CD4-positive, alpha-beta T cell treated with Interleukin-1 beta for 1 hour (primary cell): ENCODE data around the gene TSHZ2.

Source experiments
- DNase-seq, 2 donors: peaks; one replicate each; pipeline ENCODE4 v3.0.0-alpha.2; 2020 to 2022

The TSHZ2 gene

DNA sequence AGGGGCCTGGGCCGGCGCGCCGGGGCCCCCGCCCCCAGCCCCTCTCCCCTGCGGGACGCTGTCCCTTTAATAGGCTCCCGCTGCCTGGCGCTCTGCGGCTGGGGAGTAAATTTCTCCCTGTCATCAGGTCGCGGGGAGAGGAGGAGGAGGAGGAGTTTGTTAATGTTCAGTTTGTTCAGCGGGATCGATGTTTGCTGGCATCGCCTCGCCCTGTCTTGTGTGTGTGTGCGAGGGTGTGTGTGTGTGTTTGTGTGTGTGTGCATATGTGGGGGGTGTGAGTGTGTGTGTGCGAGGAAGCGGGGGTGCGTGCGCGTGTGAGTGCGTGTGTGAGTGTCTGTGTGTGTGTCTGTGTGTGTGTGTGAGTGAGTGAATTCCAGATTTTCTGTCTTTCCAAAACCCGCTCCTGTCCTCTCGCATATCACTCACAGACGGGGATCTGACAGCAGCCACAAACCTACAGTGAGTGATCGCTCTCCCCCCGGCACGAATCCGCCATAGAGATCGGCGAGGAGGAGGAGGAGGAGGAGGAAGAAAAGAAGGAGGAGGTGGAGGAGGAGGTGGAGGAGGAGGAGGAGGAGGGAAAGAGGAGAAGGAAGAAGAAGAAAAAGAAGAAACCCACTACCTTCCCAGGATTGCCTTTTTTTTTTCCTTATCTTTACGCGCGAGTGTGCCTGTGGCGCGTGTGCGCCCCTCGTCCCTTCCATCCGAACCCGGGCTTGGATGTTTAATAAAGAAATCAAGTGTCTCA, at the start of gene TSHZ2:
Gene TSHZ2, plus strand, starts transcription at position 169 of the 748 bp plus-strand sequence. CDS start 936 bp downstream, outside the sequence.
- peak; percentile 57 to 64 for DNase-seq

GRCh38 chr20:52922436-52922835, 49.7 kb upstream of the TSHZ2 start:
- DNase-seq: no peak

GRCh38 chr20:52923123-52923937, 48.8 kb upstream of the TSHZ2 start:
- DNase-seq: no peak

DNA sequence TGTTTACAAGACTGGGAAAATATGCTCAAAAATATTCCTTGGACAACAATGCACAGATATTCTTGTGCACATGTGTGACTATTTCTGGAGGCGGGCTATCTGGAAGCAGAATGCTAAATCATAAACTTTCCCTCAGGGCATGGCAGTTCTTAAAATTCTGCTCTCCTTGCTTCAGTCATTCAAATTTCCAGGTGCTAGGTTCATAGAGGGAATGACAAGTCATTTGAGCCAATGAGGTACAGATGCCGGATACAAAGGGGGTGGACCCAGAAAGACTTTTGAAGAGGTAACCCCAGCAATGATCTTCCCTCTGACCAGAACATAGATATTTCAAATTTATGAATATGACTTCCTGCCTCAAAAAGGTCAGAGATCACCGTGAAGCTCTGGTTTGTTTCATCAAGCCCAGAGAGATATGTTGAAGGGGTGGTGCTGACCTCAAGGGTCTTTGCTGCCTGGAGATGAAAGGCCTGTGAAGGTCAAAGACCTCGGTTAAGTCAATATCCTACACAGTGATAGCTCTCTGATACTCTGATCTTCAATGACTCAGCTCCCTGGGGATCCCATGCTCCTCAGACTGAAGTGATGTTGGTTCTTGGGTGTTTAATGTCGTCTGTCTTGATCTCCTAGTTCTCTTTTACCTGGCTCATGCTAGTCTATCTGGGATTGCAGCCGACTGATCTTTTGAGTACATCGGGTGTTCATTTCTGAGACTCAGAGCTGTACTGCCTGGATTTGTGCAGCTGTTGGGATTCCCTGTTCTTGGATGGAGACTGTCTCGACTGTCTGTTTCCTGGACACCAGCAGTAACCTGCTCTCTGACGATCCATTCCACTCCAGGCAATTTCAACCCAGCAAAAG, 47.5 kb upstream of the TSHZ2 start:
- no peak for DNase-seq

DNA sequence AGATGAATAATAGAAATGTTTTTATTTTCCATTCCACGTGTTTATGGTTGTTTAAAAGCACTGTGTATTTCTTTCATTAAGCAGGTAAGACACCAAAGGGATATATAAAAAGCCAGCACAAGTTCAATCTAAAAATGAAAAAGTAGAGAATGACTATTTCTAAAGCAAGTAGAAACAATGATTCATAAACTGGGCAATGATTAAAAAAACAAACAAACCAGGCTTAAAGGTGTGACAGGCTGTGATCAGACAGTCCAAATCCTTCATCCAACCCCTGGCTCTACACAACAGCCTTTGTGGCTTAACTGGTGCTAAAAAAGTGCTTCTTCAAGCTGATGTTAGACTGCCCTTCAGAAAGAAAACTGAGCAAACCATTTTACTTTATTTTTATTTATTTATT, 45.7 kb upstream of the TSHZ2 start:
- no peak for DNase-seq

GRCh38 chr20:52933867-52934266, 38.3 kb upstream of the TSHZ2 start:
- no peak for DNase-seq

DNA sequence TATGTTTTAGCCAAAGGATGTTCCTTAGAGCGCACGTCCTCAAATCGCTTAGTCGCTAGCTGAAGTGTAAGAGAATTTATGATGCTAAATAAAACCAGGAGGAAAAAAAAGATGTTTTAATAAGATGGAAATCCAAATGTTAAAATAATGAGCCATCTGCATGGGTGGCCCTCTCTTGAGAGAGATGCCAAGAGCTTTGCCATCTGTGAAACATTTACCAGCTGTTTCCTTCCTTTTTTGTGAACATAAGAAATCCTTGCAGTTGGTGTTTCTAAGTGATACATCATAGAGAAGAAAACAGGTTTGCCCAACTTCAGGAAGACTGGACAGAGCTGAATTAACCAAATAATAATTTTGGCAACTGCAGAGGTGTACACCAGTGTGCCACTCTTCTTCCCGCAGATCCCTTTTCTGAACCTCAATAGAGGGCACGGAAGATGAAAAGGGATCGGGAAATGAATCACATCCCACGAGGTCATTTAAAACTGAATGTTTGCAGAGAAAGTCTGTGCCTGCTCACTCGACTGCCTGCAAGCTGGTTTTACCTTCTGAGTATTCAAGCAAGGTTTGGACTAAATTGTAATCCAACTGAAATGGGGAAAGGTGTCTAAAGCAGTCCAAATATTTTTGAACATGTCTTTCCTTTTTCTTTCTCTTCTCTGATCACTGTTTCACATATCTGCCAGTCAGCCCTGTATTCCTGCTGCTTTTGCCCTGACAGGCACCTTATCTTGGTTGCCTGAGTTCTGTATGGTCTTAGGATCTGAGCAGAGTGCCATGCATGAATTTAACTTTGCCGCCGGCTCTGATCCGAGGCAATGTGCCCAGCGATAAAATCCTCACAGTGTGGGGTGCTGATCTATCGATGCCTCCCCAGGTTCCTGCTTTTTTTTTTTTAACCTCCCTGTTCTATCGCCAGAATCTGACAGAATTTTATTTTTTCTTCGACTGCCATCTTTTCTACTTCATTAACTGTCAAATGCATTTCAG, 35.5 kb upstream of the TSHZ2 start:
- DNase-seq: no peak

GRCh38 chr20:52937591-52938100, 34.5 kb upstream of the TSHZ2 start:
- no peak for DNase-seq

GRCh38 chr20:52939141-52939540, 33.0 kb upstream of the TSHZ2 start:
- DNase-seq: no peak

DNA sequence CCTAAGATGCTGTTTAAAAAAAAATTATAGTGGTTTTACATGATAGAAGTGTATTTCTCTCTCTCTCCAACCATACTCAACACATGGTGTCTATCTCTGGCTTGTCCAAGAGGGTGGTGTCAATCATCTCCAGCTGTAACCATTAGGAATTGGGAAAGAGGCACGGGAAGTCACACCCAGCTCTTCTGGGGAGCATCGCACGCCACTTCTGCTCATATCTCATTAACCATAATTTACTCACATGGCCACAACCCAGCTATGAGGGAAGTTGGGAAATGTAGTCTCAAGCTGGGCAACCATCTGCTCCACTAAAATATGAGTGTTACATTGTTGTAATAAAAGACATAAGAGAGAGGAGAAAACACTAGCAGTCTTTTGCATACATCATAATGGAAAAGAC, 30.4 kb upstream of the TSHZ2 start:
- no peak for DNase-seq

DNA sequence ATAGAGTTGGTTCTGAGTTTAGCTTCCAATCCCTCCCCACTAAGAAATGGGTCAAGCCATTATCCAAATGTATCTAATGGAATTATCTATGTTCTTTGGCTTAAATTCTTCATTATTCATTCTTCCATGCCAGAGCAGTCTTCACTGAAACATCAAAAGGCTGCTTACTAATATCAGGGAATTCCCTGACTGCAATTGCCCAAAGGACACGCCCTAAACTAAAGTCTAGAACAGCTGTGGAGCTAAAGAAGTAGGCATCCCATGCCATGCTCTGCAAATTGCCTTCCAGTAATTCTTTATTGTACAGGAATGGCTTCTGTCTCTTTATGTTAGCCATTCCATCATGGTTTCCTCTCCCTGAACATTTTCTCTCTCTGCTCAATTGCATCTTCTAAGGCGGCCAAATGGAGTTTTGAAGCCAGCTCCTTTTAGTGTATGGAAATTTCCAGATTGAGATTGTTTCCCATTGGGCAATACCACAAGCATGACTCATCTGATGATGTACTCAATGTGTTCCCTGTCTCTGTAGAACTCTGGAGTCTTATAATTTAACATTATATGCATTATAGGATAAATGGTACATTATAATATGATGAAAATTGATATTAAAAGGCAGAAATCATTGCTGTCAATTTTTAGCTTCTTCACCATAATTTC, 28.8 kb upstream of the TSHZ2 start:
- DNase-seq: no peak

DNA sequence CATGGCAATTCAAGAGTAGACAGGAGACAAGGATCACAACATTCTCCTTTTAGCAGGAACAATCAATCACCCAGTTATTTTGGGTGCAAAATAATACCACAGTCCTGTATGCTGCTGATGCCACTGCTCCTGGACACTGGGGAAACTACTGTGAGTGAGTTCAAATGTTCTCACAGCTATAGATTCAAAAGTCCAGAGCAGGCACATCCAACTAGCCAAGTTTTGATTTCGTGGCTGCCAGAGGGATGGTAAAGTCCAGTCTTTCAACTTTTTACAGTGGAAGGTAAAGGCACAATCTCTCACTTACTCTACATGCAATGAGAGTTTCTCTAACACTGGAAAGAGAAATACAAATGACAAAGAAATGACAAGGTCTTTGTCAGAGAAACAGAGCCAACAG, 26.9 kb upstream of the TSHZ2 start:
- DNase-seq: no peak

DNA sequence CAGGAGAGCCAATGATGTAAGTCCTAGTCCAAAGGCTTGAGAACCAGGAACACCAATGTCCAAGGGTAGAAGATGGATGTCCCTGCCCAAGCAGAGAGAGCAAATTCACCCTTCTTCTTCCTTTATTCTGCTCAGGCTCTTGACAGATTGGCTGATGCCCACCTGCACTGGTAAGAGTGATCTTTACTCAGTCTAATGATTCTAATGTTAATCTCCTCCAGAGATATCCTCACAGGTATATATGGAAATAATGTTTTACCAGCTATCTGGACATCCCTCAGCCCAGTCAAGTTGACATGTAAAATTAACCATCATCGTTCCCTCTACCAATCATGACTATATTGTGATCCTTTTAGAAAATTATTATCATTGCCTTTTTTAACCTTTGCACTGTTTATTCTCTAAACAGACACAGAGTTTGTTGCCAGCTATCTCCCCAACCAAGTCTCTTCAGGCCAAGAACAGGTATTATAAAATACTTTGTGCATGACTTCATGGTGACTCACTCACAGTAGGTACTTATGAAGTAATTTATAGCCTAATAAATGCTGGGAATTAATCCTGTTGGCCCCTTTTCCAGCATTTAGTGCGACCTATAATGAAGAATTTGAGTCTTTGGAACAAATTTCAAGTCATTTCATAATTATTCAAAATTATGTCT, 26.2 kb upstream of the TSHZ2 start:
- DNase-seq: no peak

DNA sequence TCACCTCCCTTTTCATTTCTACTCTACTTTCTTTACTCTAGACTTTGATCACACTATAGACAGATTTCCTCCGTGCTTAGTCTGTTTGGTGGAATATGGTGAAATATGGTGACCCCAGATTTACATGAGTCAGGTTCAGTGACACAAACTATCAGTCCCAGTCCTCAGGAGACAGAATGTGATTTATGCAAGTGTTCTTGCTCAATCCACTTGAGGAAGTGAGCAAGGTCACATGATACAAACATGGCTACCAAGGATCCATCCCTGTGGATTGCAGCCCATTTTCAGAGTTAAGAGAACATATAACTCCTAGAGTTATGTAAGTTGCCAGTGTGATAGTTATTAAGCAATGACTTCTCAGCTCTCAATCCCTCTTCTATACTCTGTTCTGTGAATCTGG, 23.7 kb upstream of the TSHZ2 start:
- no peak for DNase-seq

DNA sequence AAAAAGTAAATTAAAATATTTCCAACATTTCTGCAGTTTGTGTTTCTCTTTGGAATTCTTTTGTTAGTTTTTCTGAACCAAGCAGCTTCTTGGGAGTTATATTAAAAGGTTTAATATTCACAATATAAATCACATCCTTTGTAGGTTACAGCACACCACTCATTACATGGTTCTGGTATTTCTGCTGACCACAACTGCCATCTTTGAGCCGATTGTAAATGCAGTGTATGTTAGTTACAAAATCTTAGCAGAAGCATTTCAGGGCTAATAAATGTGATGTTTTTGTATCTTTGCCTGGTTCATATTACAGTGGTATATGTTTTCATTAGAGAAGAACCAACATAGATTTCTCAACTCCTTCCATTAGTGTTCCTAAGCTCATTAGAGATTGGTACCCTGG, 19.1 kb upstream of the TSHZ2 start:
- DNase-seq: no peak

DNA sequence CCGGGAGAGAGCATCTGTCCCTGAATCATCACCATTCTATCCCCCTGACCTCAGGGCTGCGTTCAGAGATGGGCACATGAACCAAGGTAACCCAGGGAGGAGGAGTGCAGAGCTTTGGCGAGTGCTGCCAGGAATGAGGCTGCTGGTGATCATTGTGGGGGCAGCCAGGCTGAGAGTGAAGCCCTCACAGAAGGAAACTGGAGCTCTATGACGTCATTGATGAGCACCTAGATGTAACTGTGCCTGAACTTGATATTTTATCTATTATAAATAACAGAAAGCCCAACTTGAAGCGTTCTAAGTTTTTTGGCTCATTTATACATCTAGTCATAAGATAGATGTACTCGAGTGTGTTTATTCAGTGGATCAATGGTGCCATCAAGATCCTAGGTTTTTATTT, 17.3 kb upstream of the TSHZ2 start:
- DNase-seq: no peak

DNA sequence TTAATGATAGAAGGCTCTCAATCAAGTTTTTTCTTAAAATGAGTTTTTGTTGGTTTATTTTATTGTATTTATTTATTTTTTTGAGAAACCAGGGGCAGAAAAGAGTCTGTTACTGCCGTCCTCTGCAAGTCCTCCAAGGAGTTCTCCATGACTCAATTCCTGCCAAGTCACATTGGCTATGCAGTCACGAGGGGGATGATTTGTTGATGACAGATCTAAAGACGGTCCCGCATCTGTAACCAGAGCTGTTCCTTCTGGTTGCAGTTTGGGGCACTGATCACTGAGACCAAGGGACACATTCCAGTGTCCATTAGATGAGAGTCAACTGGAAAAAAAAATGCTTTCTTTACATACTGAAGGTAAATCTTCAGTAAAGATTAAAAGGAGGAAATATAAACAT, 13.9 kb upstream of the TSHZ2 start:
- no peak for DNase-seq

GRCh38 chr20:52959125-52959524, 13.0 kb upstream of the TSHZ2 start:
- no peak for DNase-seq

GRCh38 chr20:52962183-52962582, 10.0 kb upstream of the TSHZ2 start:
- DNase-seq: no peak

DNA sequence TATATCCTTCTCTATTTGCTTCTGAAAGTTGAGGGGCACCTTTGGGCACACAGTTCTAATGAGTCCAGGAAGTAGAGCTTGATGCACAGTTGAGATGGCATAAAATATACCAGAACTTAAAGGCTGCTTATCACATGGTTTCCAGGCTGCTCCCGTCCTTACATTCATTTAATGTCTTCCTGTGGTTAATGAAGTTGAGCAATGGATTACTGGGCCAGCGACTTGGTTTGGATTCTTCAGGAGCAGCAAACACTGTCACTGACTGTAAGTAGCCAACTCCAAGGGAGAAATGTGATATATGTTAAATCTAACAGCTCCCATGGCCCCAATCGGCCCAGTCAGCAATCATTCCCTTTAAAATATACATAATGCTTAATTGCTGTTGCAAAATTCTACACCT, 9.0 kb upstream of the TSHZ2 start:
- no peak for DNase-seq

DNA sequence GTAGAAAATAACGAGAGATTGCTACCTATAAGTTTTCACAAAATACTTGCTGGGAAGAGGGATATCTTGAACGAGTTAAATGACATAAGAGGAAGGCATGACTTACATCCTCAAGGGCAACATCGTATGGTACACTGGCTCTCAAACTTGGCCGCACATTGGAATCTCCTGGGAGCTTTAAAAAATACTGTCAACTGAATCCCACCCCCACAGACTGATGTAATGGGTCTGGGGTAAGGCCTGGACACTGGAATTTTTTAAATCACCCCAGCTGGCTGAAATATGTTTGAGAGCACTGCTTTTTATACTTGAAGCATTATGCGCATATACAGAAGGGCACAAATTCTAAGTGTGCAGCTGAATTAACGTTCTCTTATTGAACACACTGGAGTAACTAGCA, 8.0 kb upstream of the TSHZ2 start:
- no peak for DNase-seq
